ENCODE measurements around the gene ZIC4. TPM values are rescaled to one million over a fixed set of nuclear protein-coding genes. Genes with fewer than 3 reads are reported as not detected.

ZIC4 gene
- total and polyA plus RNA-seq, 10 of the 15 experiments (the other 5 are each of a cell fraction or from before 2014, with no cell fraction given): not detected

DNA sequence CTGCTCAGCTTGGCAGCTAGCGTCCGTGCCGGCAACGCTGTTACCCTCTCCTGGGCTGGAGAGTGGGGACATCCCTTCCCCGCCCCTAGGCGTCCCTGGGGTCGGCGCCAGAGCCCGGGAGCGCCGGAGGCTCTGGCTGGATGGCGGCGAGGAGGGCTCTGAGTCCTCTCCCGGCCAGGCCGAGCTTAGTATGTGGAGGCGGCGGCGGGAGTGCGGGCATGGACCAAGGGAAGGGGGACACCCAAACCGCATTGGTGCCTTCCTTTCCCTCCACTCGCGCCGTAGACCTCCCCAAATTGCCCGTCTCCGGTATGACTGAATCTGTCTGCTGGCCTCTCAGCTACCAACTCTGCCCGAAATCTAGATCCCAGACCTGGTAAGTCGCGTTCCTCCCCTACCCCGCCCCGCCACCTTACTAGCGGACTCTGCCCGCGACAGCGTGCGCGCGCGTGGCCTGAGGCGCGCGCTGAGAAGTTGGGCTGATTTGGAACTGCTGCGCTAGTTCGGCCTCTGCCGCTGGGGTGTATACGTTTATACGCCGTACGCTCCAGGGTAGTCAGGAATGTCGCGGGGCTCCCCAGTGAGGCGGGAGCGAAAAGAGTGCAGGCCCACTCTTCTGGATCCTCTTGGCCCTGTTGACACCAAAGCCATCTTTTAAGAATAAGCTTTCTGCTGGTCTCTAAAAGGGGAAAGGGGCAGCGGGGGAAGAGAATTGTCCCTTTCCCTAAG is 15.0 kb upstream of the ZIC4 start (continued):
- TF ChIP-seq KDM1A (IDR thresholded peaks at IDR 0.05; ENCODE audit: borderline replicate concordance) (no peak), POLR2AphosphoS2 (IDR thresholded peaks at IDR 0.05; ENCODE audit: low read depth, low read length) (no peak), HDGF (IDR thresholded peaks at IDR 0.05) (no peak), RB1 (IDR thresholded peaks at IDR 0.05; ENCODE audit: borderline replicate concordance) (no peak)

DNA sequence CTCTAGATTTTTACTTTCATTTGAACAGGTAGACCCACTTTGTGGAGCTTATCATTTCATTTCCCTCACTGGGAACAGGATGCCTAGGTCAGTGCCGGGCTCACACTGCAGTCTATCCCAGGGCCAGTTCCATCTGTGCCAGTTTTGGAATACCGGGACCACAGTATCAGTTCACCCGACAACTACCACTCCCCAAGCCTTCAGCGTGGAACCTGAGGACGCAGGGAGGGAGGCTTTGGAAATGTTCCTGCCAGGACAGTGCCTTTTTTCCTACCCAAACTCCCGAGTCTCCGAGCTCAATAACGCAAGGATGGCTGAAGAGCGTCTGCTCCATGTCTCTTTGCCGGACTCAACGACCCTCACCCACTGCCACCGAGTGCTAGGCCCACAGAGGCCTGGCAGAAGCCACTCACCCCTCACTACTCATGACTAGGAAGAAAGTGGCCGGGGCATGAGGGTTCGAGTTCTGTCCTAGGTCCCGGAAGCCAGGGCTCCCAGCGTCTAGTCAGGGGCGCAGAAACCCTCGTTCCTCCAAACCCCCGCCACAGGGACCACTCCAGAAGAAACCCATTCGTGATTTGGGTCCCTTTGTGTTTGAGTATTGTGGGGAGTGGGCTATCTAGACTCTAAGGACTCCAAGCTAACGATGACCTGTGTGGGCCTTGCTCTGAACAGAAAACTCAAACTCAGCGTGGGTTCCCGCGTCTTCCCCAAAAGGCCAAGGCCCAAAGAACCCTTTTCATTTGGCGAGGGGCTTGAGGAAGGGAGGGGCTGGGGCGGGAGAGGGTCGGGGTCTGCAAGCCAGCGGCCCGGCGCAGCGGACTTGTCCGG is 14.2 kb upstream of the ZIC4 start:
- SMC1A ChIA-PET (ENCODE audit: uncharacterized antibody, unreplicated experiment): no interaction called here
- Histone ChIP-seq H3K27me3 (replicated peaks in 1 of 2; ENCODE audit: control insufficient read depth in 2 of 2, insufficient read depth in 2 of 2, low read length in 1 of 2) (peaks cover 9 to 18% of the 10 kb centered on the region in 2 experiments), H3K27ac (ENCODE audit: control insufficient read depth, insufficient read depth) (no peak overlapping the region), H4K20me1 (ENCODE audit: control insufficient read depth, insufficient read depth) (no peaks in the 10 kb centered on the region), H3K36me3 (ENCODE audit: control insufficient read depth in 2 of 2, insufficient read depth in 2 of 2, low read length in 1 of 2) (no peaks in the 10 kb centered on the region), H3K9me3 (replicated peaks; ENCODE audit: control insufficient read depth, insufficient read depth, low read length) (peaks cover 1% of the 10 kb centered on the region; the same call in 1 of the 3 replicates), H2AFZ (ENCODE audit: control insufficient read depth, low read depth, low read length) (no peak overlapping the region), H3K9ac (ENCODE audit: control insufficient read depth, insufficient read depth, low read length) (no peak overlapping the region), H3K79me2 (ENCODE audit: control insufficient read depth, insufficient read depth, low read length) (no peaks in the 10 kb centered on the region), H3K4me2 (ENCODE audit: control insufficient read depth, insufficient read depth) (no peak overlapping the region), H3K4me3 (no peak overlapping the region), H3K4me1 (ENCODE audit: control insufficient read depth, insufficient read depth, low read length) (no peaks in the 10 kb centered on the region)
- intact Hi-C loops (cut with micrococcal nuclease; ENCODE audit: unreplicated experiment): no loop called here
- no TSS peak for BruUV-seq (replicated peaks)
- no peak for FAIRE-seq
- POLR2A ChIA-PET: no interaction called here
- ATAC-seq: no peak
- DNase-seq (ENCODE audit: low read depth, low spot score): no peak
- in situ Hi-C loops (cut with MboI): no loop called here
- CTCF ChIA-PET: interaction anchor here (0.5 kb wide), 1 partner anchor 766 kb away, joined by 3 read pairs; no protein-coding TSS in a partner anchor
- RAD21 ChIA-PET (ENCODE audit: unreplicated experiment): no interaction called here
- WGBS (ENCODE audit: insufficient coverage, insufficient replicate concordance, low lambda C conversion rate, missing lambda C conversion rate): 29% methylated on average over 28 of the region's 32 CpGs
- TF ChIP-seq TCF7 (IDR thresholded peaks at IDR 0.05; ENCODE audit: borderline replicate concordance) (no peak), SREBF1 (IDR thresholded peaks at IDR 0.05; ENCODE audit: low read length) (no peak), CBX5 (IDR thresholded peaks at IDR 0.05; ENCODE audit: low read depth) (no peak), SRF (IDR thresholded peaks at IDR 0.05; ENCODE audit: low read depth in 2 of 2, low read length in 2 of 2) (no peak), DPF2 (IDR thresholded peaks at IDR 0.05) (no peak), ZSCAN29 (IDR thresholded peaks at IDR 0.05) (no peak), ZNF274 (IDR thresholded peaks at IDR 0.05; ENCODE audit: insufficient read depth, insufficient read length) (no peak), NFXL1 (IDR thresholded peaks at IDR 0.05; ENCODE audit: borderline replicate concordance) (no peak), POLR2AphosphoS5 (IDR thresholded peaks at IDR 0.05; ENCODE audit: low read length) (no peak), YY1 (IDR thresholded peaks at IDR 0.05; ENCODE audit: low read depth, low read length) (no peak)
- TF ChIP-seq, protein P1, sequence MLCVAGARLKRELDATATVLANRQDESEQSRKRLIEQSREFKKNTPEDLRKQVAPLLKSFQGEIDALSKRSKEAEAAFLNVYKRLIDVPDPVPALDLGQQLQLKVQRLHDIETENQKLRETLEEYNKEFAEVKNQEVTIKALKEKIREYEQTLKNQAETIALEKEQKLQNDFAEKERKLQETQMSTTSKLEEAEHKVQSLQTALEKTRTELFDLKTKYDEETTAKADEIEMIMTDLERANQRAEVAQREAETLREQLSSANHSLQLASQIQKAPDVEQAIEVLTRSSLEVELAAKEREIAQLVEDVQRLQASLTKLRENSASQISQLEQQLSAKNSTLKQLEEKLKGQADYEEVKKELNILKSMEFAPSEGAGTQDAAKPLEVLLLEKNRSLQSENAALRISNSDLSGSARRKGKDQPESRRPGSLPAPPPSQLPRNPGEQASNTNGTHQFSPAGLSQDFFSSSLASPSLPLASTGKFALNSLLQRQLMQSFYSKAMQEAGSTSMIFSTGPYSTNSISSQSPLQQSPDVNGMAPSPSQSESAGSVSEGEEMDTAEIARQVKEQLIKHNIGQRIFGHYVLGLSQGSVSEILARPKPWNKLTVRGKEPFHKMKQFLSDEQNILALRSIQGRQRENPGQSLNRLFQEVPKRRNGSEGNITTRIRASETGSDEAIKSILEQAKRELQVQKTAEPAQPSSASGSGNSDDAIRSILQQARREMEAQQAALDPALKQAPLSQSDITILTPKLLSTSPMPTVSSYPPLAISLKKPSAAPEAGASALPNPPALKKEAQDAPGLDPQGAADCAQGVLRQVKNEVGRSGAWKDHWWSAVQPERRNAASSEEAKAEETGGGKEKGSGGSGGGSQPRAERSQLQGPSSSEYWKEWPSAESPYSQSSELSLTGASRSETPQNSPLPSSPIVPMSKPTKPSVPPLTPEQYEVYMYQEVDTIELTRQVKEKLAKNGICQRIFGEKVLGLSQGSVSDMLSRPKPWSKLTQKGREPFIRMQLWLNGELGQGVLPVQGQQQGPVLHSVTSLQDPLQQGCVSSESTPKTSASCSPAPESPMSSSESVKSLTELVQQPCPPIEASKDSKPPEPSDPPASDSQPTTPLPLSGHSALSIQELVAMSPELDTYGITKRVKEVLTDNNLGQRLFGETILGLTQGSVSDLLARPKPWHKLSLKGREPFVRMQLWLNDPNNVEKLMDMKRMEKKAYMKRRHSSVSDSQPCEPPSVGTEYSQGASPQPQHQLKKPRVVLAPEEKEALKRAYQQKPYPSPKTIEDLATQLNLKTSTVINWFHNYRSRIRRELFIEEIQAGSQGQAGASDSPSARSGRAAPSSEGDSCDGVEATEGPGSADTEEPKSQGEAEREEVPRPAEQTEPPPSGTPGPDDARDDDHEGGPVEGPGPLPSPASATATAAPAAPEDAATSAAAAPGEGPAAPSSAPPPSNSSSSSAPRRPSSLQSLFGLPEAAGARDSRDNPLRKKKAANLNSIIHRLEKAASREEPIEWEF (IDR thresholded peaks at IDR 0.05; ENCODE audit: insufficient replicate concordance, low read depth, low read length): no peak
- TF ChIP-seq, protein P2, sequence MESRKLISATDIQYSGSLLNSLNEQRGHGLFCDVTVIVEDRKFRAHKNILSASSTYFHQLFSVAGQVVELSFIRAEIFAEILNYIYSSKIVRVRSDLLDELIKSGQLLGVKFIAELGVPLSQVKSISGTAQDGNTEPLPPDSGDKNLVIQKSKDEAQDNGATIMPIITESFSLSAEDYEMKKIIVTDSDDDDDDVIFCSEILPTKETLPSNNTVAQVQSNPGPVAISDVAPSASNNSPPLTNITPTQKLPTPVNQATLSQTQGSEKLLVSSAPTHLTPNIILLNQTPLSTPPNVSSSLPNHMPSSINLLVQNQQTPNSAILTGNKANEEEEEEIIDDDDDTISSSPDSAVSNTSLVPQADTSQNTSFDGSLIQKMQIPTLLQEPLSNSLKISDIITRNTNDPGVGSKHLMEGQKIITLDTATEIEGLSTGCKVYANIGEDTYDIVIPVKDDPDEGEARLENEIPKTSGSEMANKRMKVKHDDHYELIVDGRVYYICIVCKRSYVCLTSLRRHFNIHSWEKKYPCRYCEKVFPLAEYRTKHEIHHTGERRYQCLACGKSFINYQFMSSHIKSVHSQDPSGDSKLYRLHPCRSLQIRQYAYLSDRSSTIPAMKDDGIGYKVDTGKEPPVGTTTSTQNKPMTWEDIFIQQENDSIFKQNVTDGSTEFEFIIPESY (IDR thresholded peaks at IDR 0.05): no peak

Measured in GM12878 (cell line).